HEK293T (cell line): Measurements from ENCODE around the gene TRIOBP.

Source experiments
- CTCF ChIA-PET: fragments of 350-600 bp; formaldehyde crosslinking; extraction: SDS; loops from one replicate; lab custom pipeline; 2021; ENCODE audit warnings: antibody characterized with exemption, inconsistent platforms; lab: Yijun Ruan, JAX
- POLR2A ChIA-PET: fragments of 350-600 bp; formaldehyde crosslinking; extraction: SDS; loops from one replicate; lab custom pipeline; 2020; ENCODE audit warnings: antibody characterized with exemption, inconsistent platforms; lab: Yijun Ruan, JAX
- DNase-seq: peaks from one replicate; pipeline ENCODE4 v3.0.0; 2012; ENCODE audit warnings: mixed read lengths; ENCODE audit errors: extremely low spot score
- ARNT ChIP-seq: fragments of 450-650 bp; IDR thresholded peaks from 2 replicates; pipeline ENCODE4 v1.6.1; 2017; ENCODE audit warnings: mild to moderate bottlenecking
- BHLHE40 ChIP-seq: fragments of 450-650 bp; IDR thresholded peaks from 2 replicates; pipeline ENCODE4 v1.6.1; 2016; ENCODE audit warnings: mild to moderate bottlenecking, moderate library complexity, borderline replicate concordance
- CTBP1 ChIP-seq: fragments of 450-650 bp; IDR thresholded peaks from 2 replicates; pipeline ENCODE4 v1.6.1; 2016; ENCODE audit warnings: borderline replicate concordance
- ELF4 ChIP-seq: fragments of 450-650 bp; IDR thresholded peaks from 2 replicates; pipeline ENCODE4 v1.6.1; 2017; ENCODE audit warnings: antibody characterized with exemption
- FOXA1 ChIP-seq: fragments of 450-650 bp; IDR thresholded peaks from 2 replicates; pipeline ENCODE4 v1.6.1; 2016; ENCODE audit warnings: mild to moderate bottlenecking
- FOXK2 ChIP-seq: fragments of 450-650 bp; IDR thresholded peaks from 2 replicates; pipeline ENCODE4 v1.6.1; 2016; ENCODE audit warnings: mild to moderate bottlenecking
- FOXM1 ChIP-seq: fragments of 450-650 bp; IDR thresholded peaks from 2 replicates; pipeline ENCODE4 v1.6.1; 2017; ENCODE audit warnings: mild to moderate bottlenecking, borderline replicate concordance
- HDGF ChIP-seq: fragments of 450-650 bp; IDR thresholded peaks from 2 replicates; pipeline ENCODE4 v1.6.1; 2017; ENCODE audit warnings: antibody characterized with exemption, borderline replicate concordance
- L3MBTL2 ChIP-seq: fragments of 450-650 bp; conservative IDR thresholded peaks from 2 replicates; pipeline ENCODE4 v1.6.1; 2016; ENCODE audit warnings: mild to moderate bottlenecking
- LEF1 ChIP-seq: fragments of 450-650 bp; IDR thresholded peaks from 2 replicates; pipeline ENCODE4 v1.6.1; 2017; ENCODE audit warnings: mild to moderate bottlenecking, borderline replicate concordance
- NFRKB ChIP-seq: fragments of 450-650 bp; IDR thresholded peaks from 2 replicates; pipeline ENCODE4 v1.6.1; 2016; ENCODE audit warnings: mild to moderate bottlenecking, moderate library complexity
- SP1 ChIP-seq: fragments of 450-650 bp; IDR thresholded peaks from 2 replicates; pipeline ENCODE4 v1.6.1; 2017
- SUZ12 ChIP-seq: fragments of 450-650 bp; IDR thresholded peaks from 2 replicates; pipeline ENCODE4 v1.6.1; 2016; ENCODE audit warnings: mild to moderate bottlenecking
- TARDBP ChIP-seq: fragments of 450-650 bp; IDR thresholded peaks from 2 replicates; pipeline ENCODE4 v1.6.1; 2016
- ZNF384 ChIP-seq: fragments of 450-650 bp; IDR thresholded peaks from 2 replicates; pipeline ENCODE4 v1.6.1; 2016
- TF ChIP-seq, protein P1 (sequence below): fragments of 450-650 bp; IDR thresholded peaks from 2 replicates; pipeline ENCODE4 v1.6.1; 2016

TRIOBP gene

DNA sequence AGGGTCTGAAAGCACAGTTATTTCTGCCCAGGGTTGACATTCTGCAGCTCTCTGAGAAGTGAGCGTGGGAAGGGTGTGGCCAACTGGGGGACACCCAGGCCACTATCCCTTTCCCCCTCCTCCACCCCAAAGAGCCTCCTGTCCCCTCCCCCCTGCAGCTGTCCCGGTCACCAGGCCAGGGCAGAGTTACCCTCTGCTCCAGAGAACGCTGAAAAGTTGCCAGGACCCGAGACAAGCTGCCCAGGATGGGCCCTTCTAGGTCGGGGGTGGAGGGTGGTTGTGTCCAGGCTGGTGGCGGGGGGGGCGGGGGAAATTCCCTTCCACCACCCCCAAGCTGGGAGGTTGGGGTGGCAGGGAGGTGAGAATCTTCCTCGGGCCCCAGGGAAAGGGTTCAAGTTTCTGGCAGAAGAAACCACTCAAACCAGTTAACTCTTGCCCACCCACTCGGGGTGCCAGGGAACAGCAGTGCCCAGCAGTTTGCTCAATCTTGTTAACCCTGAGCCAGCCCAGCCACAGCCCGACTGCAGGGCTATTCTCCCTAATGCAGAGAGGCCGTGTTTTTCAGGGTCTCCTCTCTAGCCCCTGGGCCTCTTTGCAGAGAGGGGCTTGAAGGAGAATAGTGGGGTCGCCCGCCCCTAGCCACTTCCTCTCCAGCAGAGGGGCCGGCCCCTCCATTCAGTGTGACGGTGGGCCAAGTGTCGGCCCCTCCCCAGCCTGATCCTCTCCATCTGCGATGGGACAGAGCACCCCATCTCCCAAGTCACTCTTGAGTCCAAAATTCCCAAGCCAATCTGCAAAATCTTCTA is 20.7 kb upstream of the TRIOBP start:
- TF ChIP-seq FOXA1 (no peak), L3MBTL2 (no peak), BHLHE40 (no peak), SUZ12 (no peak), TARDBP (no peak), SP1 (no peak), ARNT (no peak), CTBP1 (no peak), LEF1 (no peak), FOXM1 (no peak), FOXK2 (no peak), ZNF384 (no peak), HDGF (no peak), ELF4 (no peak), NFRKB (no peak)
- TF ChIP-seq, protein P1, sequence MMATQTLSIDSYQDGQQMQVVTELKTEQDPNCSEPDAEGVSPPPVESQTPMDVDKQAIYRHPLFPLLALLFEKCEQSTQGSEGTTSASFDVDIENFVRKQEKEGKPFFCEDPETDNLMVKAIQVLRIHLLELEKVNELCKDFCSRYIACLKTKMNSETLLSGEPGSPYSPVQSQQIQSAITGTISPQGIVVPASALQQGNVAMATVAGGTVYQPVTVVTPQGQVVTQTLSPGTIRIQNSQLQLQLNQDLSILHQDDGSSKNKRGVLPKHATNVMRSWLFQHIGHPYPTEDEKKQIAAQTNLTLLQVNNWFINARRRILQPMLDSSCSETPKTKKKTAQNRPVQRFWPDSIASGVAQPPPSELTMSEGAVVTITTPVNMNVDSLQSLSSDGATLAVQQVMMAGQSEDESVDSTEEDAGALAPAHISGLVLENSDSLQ = no peak
- POLR2A ChIA-PET = interaction anchor here (1.2 to 8.9 kb wide), 5 partner anchors 8 to 129 kb away, joined by 4 to 105 read pairs (median 4); partner anchors contain the start of genes NOL12 and PDXP
- CTCF ChIA-PET = interaction anchor here (0.8 to 1.9 kb wide), 5 partner anchors 15 to 142 kb away, joined by 3 to 11 read pairs (median 4); no protein-coding TSS in a partner anchor
- no peak for DNase-seq

DNA sequence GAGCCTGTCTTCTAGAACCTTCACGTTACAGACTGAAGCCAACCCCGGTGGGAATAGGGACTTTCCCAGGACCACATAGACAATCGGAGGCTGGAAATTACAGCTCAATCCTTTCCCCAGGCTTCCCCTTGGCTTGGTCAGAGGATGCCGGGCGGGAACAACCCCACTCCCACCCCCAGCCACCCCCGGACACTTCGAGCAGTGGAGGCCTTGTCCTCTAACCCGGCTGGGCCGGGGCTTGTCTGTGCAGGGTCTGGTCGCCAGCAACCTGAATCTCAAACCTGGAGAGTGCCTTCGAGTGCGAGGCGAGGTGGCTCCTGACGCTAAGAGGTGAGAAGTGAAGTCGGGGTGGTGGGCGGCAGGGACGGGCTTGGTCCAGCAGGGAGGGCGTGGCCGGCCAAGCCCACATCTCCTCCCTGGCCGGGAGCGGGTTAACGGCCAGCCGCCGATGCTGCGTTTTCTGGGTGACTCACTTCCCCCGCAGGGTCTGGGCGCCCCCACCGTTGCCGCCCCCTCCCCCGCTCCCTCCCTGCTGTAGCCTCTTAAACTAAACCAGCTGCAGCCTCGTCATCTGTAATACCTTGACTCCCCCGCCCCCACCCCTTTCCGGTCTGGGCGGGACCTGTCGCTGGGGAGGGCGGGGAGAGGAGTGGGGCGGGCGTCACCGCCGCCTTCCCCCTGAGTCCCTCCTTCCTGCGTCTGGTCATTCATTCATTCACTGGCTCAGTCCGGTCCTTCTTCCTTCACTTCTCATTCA is 19.9 kb upstream of the TRIOBP start:
- POLR2A ChIA-PET = interaction anchor here (1.4 to 8.9 kb wide), 4 partner anchors 9 to 128 kb away, joined by 4 to 105 read pairs (median 4); partner anchors contain the start of genes NOL12 and PDXP
- TF ChIP-seq L3MBTL2 (peak; percentile 79), HDGF (no peak)
- DNase-seq = peak; percentile 77
- CTCF ChIA-PET = interaction anchor here (0.9 to 1.5 kb wide), 2 partner anchors 16 to 34 kb away, joined by 3 to 5 read pairs; no protein-coding TSS in a partner anchor

DNA sequence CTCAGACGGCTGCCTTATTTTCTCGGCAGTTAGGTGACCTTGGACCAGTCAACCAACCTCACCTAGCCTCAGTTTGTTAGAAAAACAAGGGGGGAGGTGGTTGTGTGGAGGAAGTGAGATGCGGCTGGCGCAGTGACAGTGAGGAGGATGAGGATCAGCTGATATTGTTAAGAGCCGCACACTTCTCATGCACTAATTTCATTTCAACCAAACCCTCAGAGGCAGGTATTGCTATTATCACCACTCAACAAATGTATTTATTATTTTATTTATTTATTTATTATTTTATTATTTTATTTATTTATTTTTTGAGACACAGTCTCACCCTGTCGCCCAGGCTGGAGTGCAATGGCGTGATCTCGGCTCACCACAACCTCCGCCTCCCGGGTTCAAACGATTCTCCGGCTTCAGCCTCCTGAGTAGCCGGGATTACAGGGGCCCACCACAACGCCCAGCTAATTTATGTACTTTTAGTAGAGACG is 19.3 kb upstream of the TRIOBP start:
- POLR2A ChIA-PET = interaction anchor here (1.4 to 8.9 kb wide), 4 partner anchors 9 to 128 kb away, joined by 4 to 105 read pairs (median 4); partner anchors contain the start of genes NOL12 and PDXP
- TF ChIP-seq SP1 (no peak), FOXK2 (no peak), L3MBTL2 (no peak), FOXM1 (no peak), FOXA1 (no peak), ELF4 (no peak), ARNT (no peak), CTBP1 (no peak), ZNF384 (no peak)
- CTCF ChIA-PET = interaction anchor here (0.9 to 1.5 kb wide), 2 partner anchors 16 to 35 kb away, joined by 3 to 5 read pairs; no protein-coding TSS in a partner anchor
- DNase-seq = no peak

DNA sequence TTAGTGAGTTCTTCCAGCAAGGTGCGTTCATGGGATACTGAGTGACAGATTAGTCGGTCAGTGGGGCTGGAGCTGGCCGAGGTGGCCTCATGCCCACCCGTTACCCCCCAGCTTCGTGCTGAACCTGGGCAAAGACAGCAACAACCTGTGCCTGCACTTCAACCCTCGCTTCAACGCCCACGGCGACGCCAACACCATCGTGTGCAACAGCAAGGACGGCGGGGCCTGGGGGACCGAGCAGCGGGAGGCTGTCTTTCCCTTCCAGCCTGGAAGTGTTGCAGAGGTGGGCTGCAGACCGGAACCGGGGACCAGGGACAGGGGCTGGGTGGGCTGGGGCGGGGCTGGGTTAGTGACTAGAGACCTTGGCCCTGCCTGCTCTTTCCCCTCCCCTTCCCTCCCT is 18.5 kb upstream of the TRIOBP start:
- TF ChIP-seq TARDBP (no peak), SUZ12 (no peak), BHLHE40 (no peak), FOXA1 (no peak), LEF1 (no peak), ELF4 (no peak), FOXM1 (no peak), L3MBTL2 (no peak), ZNF384 (no peak), FOXK2 (no peak), CTBP1 (no peak)
- DNase-seq = no peak
- POLR2A ChIA-PET = interaction anchor here (4.1 kb wide), 1 partner anchor 18 kb away, joined by 44 read pairs; the partner anchor contains the start of gene PDXP
- CTCF ChIA-PET = interaction anchor here (1.0 kb wide), 1 partner anchor 35 kb away, joined by 3 read pairs; no protein-coding TSS in a partner anchor

DNA sequence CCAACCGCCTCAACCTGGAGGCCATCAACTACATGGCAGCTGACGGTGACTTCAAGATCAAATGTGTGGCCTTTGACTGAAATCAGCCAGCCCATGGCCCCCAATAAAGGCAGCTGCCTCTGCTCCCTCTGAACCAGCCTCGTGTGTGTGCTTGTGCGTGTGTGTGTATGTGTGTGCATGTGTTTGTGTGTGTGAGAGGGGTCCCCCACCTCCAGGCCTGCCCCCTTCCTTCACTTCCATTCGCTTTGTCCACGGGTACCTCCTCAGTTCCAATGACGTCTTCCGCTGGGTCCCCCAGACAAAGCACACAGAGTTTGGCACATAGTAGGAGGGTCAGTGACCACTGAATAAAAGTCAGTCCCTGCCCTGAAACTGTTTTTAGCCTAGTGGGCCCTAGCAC is 17.2 kb upstream of the TRIOBP start:
- no peak for DNase-seq
- TF ChIP-seq ARNT (no peak), HDGF (no peak)
- CTCF ChIA-PET = interaction anchor here (0.8 to 3.3 kb wide), 3 partner anchors 20 to 208 kb away, joined by 6 to 40 read pairs (median 24); partner anchors contain the start of gene PDXP
- POLR2A ChIA-PET = interaction anchor here (0.6 to 4.1 kb wide), 3 partner anchors 20 to 226 kb away, joined by 3 to 44 read pairs (median 3); partner anchors contain the start of gene PDXP

DNA sequence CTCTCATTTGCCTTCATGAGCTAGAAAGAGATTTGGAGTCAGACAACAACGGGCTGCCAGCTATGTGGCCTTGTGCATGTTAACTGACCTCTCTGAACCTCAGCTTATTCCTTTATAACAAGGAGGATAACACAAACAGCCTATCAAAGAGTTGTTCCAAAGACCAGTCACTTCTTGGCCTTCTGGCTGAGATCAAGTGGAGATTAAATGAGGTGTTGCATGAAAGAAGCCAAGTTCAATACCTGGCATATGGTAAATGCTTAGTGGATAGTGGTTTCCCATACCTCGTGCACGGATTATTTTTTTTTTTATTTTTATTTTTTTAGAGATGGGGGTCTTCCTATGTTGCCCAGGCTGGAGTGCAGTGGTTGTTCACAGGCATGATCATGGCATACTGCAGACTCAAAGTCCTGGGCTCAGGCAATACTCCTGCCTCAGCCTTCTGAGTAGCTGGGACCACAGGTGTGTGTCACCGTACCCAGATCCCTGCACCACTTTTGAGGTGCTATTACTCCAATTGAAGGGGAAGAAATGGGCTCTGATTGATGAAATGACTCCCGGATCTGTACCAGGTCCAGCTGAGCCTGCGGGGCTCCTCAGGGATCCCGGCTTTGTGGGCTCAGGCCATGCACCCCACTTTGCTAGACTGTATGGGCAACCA is 16.5 kb upstream of the TRIOBP start:
- TF ChIP-seq SP1 (no peak), SUZ12 (no peak), FOXK2 (no peak), FOXM1 (no peak), CTBP1 (no peak), HDGF (no peak), NFRKB (no peak), ELF4 (no peak), TARDBP (no peak), ARNT (no peak), FOXA1 (no peak), LEF1 (no peak), BHLHE40 (no peak), ZNF384 (no peak)
- TF ChIP-seq, protein P1 = no peak
- ChIA-PET POLR2A (interaction anchor here (0.6 to 4.1 kb wide), 4 partner anchors 13 to 225 kb away, joined by 3 to 44 read pairs (median 3); partner anchors contain the start of gene PDXP), CTCF (interaction anchor here (0.7 to 3.3 kb wide), 5 partner anchors 15 to 208 kb away, joined by 3 to 40 read pairs (median 6); partner anchors contain the start of gene PDXP)
- DNase-seq = no peak
